Pancreas (tissue), 10 donors: Measurements from ENCODE around the gene UBALD1. TPM values are rescaled to one million over a fixed set of nuclear protein-coding genes. Genes with fewer than 3 reads are reported as not detected.

Experiments
- ATAC-seq, 4 donors: fragments of 200-7000 bp; cut with Tn5 transposase; one replicate each; pipeline versions ENCODE4 v1.8.0 to v1.9.1; 2020; ENCODE audit warnings: mild to moderate bottlenecking in 4 of 4, moderate library complexity in 4 of 4
- DNase-seq, 6 donors: peaks; one replicate each; pipeline ENCODE4 v3.0.0-alpha.2; 2020
- FAIRE-seq: peaks from 2 replicates; lab custom pipeline; 2012; peaks lifted over from hg19 to GRCh38; lab: Jason Lieb, UNC
- H3K27ac ChIP-seq, 4 donors: fragments of 200-600 bp; sonication (generic); 1 replicate in 3 of 4; 2 replicates in 1 of 4; pipeline versions ENCODE4 v1.5.0 to v1.8.0; 2020
- H3K27me3 ChIP-seq, 4 donors: fragments of 200-600 bp; one replicate each; pipeline ENCODE4 v1.8.0; 2021
- H3K36me3 ChIP-seq, 3 donors: fragments of 200-600 bp; sonication (generic) in 1 of 3; one replicate each; pipeline versions ENCODE4 v1.5.0 to v1.8.0; 2020 to 2021
- H3K4me1 ChIP-seq, 3 donors: fragments of 200-600 bp; one replicate each; pipeline ENCODE4 v1.8.0; 2021
- H3K4me3 ChIP-seq, 4 donors: fragments of 200-600 bp; sonication (generic) in 2 of 4; one replicate each; pipeline versions ENCODE4 v1.5.0 to v1.8.0; 2020 to 2021
- H3K9me3 ChIP-seq, 4 donors: fragments of 200-600 bp; one replicate each; pipeline ENCODE4 v1.8.0; 2021
- WGBS, 2 donors: extraction: QIAGEN DNeasy Blood & Tissue Kit; methylation state at CpG; one replicate each; pipeline ENCODE4 v1.1.7; 2013; 5-methylcytosine and 5-hydroxymethylcytosine counted together
- intact Hi-C, 3 donors: fragments of 100-400 bp; cut with DNase I; formaldehyde crosslinking; loops; one replicate each; pipeline versions ENCODE4 v1.11.1 to v1.14.2; 2022
- polyA plus RNA-seq, 2 donors: library from polyadenylated mRNA; stranded (reverse); fragments of 200-250 nt; gene quantifications; one replicate each; pipeline ENCODE4 v1.2.3, GENCODE V29; 2013
- total RNA-seq, 6 donors: library from RNA; stranded (reverse); fragmentation: NEBNext Ultra II Directional in 4 of 6; extraction: Animal tissue kit (Norgen Biotek cat#: 25700) in 4 of 6; gene quantifications; one replicate each; pipeline versions ENCODE4 v1.2.1 to v1.2.4, GENCODE V29; 2021 to 2023
- TF ChIP-seq, protein P1 (sequence below), 4 donors: fragments of 200-600 bp; sonication (generic) in 3 of 4; IDR thresholded peaks; one replicate each; pipeline versions ENCODE4 v1.5.0 to v1.8.0; 2021; ENCODE audit warnings: antibody characterized with exemption in 4 of 4
- donor health status: healthy with polysubstance abuse.
- donor health status: DM: no; HTN: no; CAD: no; lungs with moderate emphysema.
- donor health status: DM: no; HTN: no; CAD: no.
- donor health status: control.
- donor health status: control.
- donor health status: Bipolar disorder and iron deficiency.
- donor health status: DM: yes; HTN: yes; CAD: no.
- donor health status: DM: no; HTN: no; CAD: no.
- donor health status: DM: no; HTN: no; CAD: no.
- donor health status: DM: yes; HTN: yes; CAD: no.

The UBALD1 gene
- total and polyA plus RNA-seq, 8 donors: 9.1 to 42.5 (median 17.1) TPM

DNA sequence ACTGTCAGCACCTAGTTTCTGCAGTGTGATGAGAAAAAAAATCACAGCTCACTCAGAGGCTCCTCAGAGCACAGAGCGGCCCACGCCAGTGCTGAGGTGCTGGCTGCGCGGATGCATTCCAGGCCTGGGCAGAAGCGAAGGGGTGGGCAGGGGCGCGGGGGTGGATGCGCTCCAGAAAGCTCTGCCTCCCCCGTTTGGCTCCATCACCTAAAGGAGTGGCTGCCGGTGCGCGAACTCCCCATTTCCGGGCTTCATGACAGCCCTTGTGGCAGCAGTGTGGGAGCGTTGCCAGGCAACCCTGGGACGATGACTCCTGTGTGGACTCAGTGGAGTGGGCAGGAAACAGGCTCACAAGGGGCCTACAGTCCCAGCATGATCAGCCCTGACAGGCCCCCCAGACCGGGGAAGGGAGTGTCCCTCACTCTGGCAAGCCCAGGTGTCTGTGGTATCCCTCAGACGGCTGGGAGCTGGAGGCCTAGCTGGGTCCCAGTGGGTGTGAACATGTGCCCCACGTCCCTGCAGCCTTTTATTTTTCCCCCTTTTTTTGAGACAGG lies 45.8 kb upstream of the UBALD1 start:
- Histone ChIP-seq H3K36me3 (peaks cover 0 to 28% (median 5%) of the 10 kb centered on the region in 3 donors), H3K4me1 (peaks cover 0 to 3% (median 0%) of the 10 kb centered on the region in 3 donors), H3K4me3 (no peak overlapping the region), H3K27me3 (no peaks in the 10 kb centered on the region), H3K9me3 (no peaks in the 10 kb centered on the region), H3K27ac (no peak overlapping the region)
- TF ChIP-seq, protein P1, sequence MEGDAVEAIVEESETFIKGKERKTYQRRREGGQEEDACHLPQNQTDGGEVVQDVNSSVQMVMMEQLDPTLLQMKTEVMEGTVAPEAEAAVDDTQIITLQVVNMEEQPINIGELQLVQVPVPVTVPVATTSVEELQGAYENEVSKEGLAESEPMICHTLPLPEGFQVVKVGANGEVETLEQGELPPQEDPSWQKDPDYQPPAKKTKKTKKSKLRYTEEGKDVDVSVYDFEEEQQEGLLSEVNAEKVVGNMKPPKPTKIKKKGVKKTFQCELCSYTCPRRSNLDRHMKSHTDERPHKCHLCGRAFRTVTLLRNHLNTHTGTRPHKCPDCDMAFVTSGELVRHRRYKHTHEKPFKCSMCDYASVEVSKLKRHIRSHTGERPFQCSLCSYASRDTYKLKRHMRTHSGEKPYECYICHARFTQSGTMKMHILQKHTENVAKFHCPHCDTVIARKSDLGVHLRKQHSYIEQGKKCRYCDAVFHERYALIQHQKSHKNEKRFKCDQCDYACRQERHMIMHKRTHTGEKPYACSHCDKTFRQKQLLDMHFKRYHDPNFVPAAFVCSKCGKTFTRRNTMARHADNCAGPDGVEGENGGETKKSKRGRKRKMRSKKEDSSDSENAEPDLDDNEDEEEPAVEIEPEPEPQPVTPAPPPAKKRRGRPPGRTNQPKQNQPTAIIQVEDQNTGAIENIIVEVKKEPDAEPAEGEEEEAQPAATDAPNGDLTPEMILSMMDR (IDR thresholded peaks at IDR 0.05): no peak
- DNase-seq (no peak), ATAC-seq (peak in 3 of 4 donors; percentile 7 to 61 (median 47)), FAIRE-seq (no peak)
- intact Hi-C loops: no loop called here
- 76 to 82% methylated on average over 18 of the region's 18 CpGs for WGBS, 2 donors

DNA sequence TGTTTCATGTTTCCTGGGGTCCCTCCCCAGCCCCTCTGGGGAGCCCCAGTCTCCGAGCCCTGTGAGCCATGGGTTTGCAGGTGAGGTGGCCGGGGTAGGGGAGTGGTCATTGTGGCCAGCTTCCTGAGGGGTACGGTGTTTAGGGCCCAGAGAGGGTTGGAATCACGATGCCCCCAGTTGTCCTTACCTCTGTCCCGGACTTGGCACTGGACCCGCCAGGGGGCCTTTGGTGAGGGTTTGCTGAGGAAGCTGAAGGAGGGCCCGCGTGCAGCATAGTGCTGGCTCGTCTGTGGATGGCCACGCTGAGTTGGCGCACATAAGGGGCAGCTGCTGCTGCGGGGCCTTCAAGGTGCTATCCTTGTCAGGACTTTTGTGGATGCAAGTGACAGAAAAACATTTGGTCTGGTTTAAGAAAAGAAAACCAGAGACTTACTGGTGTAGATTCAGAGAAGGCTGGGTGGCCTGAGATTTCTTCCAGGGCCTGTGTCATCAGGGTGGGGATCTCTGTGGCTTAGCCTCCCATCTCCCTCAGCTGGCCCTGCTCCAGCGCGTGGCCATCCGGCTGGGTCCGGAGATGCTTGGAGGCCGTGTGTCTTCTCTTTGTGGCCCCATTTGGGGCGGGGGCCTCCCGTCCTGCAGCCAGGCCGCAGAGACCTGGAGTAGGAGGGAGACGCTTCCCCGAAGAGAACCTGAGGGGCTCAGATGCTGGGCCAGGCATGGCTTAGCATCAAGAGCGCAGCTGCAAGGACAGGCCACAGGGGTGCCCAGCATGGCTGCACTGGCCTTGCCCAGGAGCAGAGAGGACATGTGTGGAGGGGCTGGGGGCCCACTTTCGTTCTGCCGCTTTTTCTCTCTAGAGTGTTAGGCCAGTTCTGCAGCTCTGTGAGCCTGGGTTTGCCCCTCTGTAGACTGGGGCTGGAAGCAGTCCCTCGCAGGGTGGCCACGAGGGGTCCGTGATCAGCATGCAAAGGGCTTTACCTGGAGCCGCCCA lies 45.0 kb upstream of the UBALD1 start:
- TF ChIP-seq, protein P1 (IDR thresholded peaks at IDR 0.05): no peak
- 93 to 94% methylated on average over 29 of the region's 29 CpGs for WGBS, 2 donors
- H3K4me1 ChIP-seq: peaks cover 6 to 10% (median 8%) of the 10 kb centered on the region in 3 donors

DNA sequence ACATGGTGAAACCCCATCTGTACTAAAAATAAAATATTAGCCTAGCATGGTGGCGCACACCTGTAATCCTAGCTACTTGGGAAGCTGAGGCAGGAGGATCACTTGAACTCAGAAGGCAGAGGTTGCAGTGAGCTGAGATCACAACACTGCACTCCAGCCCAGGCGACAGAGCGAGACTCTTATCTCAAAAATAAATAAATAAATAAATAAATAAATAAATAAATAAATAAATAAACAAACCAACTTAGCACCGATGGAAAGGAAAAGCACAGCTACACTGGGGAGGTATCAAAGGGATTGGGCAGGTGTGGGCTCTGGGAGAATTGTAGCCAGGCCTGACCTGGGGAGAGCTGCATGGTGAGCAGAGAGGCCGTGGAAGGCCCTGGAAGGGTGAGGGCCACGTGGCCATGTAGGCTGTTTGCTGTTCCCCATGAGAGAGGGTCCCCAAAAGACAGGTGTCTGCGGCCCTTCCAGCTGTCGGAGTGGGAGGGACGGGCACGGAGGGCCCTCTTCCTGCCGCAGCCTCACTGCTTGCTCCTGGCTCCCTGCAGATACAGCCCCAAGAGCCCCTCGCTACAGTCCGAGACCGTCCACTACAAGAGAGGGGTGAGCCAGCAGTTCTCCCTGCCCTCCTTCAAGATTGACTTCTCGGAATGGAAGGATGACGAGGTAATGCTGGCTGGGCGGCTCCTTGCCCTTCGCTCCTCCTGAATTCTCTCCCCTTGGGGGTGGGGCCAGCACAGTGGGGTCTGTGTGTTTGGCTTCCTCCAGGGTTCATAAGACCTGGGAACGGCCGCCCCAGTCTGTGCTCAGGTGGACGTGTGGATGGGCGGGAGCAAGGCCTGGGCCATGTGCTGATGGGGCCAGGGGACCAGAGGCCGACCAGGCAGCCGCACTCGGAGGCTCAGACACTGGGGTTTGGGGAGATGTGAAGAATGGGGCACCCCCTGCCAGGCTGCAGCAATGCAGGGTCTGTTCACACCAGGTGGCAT lies 42.3 kb upstream of the UBALD1 start:
- Histone ChIP-seq H3K27ac (no peak overlapping the region), H3K27me3 (no peaks in the 10 kb centered on the region), H3K4me3 (no peak overlapping the region), H3K4me1 (peaks cover 24 to 26% (median 24%) of the 10 kb centered on the region in 3 donors), H3K9me3 (no peaks in the 10 kb centered on the region), H3K36me3 (peaks cover 0 to 36% (median 5%) of the 10 kb centered on the region in 3 donors)
- intact Hi-C loops: no loop called here
- WGBS, 2 donors: 94 to 96% methylated on average over 25 of the region's 25 CpGs
- ATAC-seq: no peak
- TF ChIP-seq, protein P1 (IDR thresholded peaks at IDR 0.05): no peak
- FAIRE-seq: no peak
- DNase-seq: no peak

More for the DNA sequence above, 45.0 kb upstream of the UBALD1 start:
- no peak for DNase-seq
- no peak overlapping the region for H3K27ac ChIP-seq
- no peak for FAIRE-seq
- H3K4me3 ChIP-seq: no peak overlapping the region
- intact Hi-C loops: no loop called here
- H3K36me3 ChIP-seq: peaks cover 0 to 28% (median 5%) of the 10 kb centered on the region in 3 donors
- H3K9me3 ChIP-seq: no peaks in the 10 kb centered on the region
- no peak for ATAC-seq
- H3K27me3 ChIP-seq: no peaks in the 10 kb centered on the region

DNA sequence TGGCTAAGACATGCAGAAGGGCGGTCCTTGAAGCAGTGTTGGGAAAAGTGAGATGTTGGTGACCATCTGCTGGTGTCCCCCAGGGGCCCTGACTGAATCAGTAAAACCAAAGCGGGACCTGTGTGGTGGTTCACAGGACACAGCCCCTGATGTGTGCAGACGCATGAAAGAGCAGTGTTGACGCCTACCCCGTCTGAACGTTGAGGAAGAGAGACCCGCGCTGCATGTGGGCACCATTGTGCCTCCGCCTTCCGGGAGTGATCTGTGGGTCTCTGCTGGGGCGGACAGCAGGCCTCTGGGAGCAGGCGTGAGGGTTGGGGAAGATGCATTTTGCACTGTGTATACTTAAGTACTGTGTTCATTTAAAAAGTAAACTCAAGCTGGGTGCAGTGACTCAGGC lies 41.5 kb upstream of the UBALD1 start:
- Histone ChIP-seq H3K4me3 (no peak overlapping the region), H3K27me3 (no peaks in the 10 kb centered on the region), H3K27ac (no peak overlapping the region), H3K36me3 (peaks cover 0 to 44% (median 5%) of the 10 kb centered on the region in 3 donors), H3K4me1 (peaks cover 24 to 26% (median 24%) of the 10 kb centered on the region in 3 donors), H3K9me3 (no peaks in the 10 kb centered on the region)
- ATAC-seq: no peak
- intact Hi-C loops: no loop called here
- no peak for FAIRE-seq
- 93 to 95% methylated on average over 12 of the region's 12 CpGs for WGBS, 2 donors
- no peak for DNase-seq
- TF ChIP-seq, protein P1 (IDR thresholded peaks at IDR 0.05): no peak
